ENCODE results near the gene XPO4.

Gene XPO4

GRCh38 chr13:20803180-20803965 is 99.2 kb downstream of the XPO4 start:
- DNase-seq, result no peak
- in situ Hi-C loops (cut with MboI; ENCODE audit: low pct_unique_long_range_greater_than_20kb, low sequenced_read_pairs), result no loop called here

GRCh38 chr13:20801707-20802106 is 100.8 kb downstream of the XPO4 start:
- DNase-seq, result peak; percentile 74
- in situ Hi-C loops (cut with MboI; ENCODE audit: low pct_unique_long_range_greater_than_20kb, low sequenced_read_pairs), result no loop called here

GRCh38 chr13:20799726-20800416 is 102.7 kb downstream of the XPO4 start:
- DNase-seq, result no peak
- in situ Hi-C loops (cut with MboI; ENCODE audit: low pct_unique_long_range_greater_than_20kb, low sequenced_read_pairs), result no loop called here

GRCh38 chr13:20798027-20798426 is 104.5 kb downstream of the XPO4 start:
- in situ Hi-C loops (cut with MboI; ENCODE audit: low pct_unique_long_range_greater_than_20kb, low sequenced_read_pairs), result no loop called here
- DNase-seq, result peak; percentile 85

GRCh38 chr13:20796791-20797508 is 105.6 kb downstream of the XPO4 start:
- peak; percentile 49 for DNase-seq
- in situ Hi-C loops (cut with MboI; ENCODE audit: low pct_unique_long_range_greater_than_20kb, low sequenced_read_pairs), result no loop called here

- in situ Hi-C loops (cut with MboI; ENCODE audit: low pct_unique_long_range_greater_than_20kb, low sequenced_read_pairs), result no loop called here
- no peak for DNase-seq
These were observed 112.9 kb downstream of the XPO4 start for GRCh38 chr13:20789665-20790064.

GRCh38 chr13:20788312-20788711 is 114.2 kb downstream of the XPO4 start:
- in situ Hi-C loops (cut with MboI; ENCODE audit: low pct_unique_long_range_greater_than_20kb, low sequenced_read_pairs), result no loop called here
- no peak for DNase-seq

GRCh38 chr13:20787180-20787579 is 115.4 kb downstream of the XPO4 start:
- DNase-seq, result no peak
- in situ Hi-C loops (cut with MboI; ENCODE audit: low pct_unique_long_range_greater_than_20kb, low sequenced_read_pairs), result no loop called here

- no peak for DNase-seq
- in situ Hi-C loops (cut with MboI; ENCODE audit: low pct_unique_long_range_greater_than_20kb, low sequenced_read_pairs), result no loop called here
These were observed 120.3 kb downstream of the XPO4 start for GRCh38 chr13:20782116-20782708.

GRCh38 chr13:20780317-20780716 is 122.2 kb downstream of the XPO4 start:
- in situ Hi-C loops (cut with MboI; ENCODE audit: low pct_unique_long_range_greater_than_20kb, low sequenced_read_pairs), result no loop called here
- no peak for DNase-seq

GRCh38 chr13:20779405-20779804 is 123.1 kb downstream of the XPO4 start:
- in situ Hi-C loops (cut with MboI; ENCODE audit: low pct_unique_long_range_greater_than_20kb, low sequenced_read_pairs), result no loop called here
- no peak for DNase-seq

- DNase-seq, result no peak
- in situ Hi-C loops (cut with MboI; ENCODE audit: low pct_unique_long_range_greater_than_20kb, low sequenced_read_pairs), result no loop called here
These were observed 124.2 kb downstream of the XPO4 start for GRCh38 chr13:20778311-20778710.

GRCh38 chr13:20776751-20777150 is 125.8 kb downstream of the XPO4 start:
- in situ Hi-C loops (cut with MboI; ENCODE audit: low pct_unique_long_range_greater_than_20kb, low sequenced_read_pairs), result no loop called here
- DNase-seq, result no peak

- in situ Hi-C loops (cut with MboI; ENCODE audit: low pct_unique_long_range_greater_than_20kb, low sequenced_read_pairs), result no loop called here
- DNase-seq, result no peak
These were observed 126.6 kb downstream of the XPO4 start for GRCh38 chr13:20775961-20776360.

GRCh38 chr13:20774746-20775145 is 127.8 kb downstream of the XPO4 start:
- in situ Hi-C loops (cut with MboI; ENCODE audit: low pct_unique_long_range_greater_than_20kb, low sequenced_read_pairs), result no loop called here
- no peak for DNase-seq

GRCh38 chr13:20773194-20774080 is 129.1 kb downstream of the XPO4 start, which contains the start of gene EEF1AKMT1:
EEF1AKMT1 (minus strand) TSS chr13:20773961; CDS start chr13:20757598, 16,363 bp downstream.
- peak; percentile 93 for DNase-seq
- in situ Hi-C loops (cut with MboI; ENCODE audit: low pct_unique_long_range_greater_than_20kb, low sequenced_read_pairs), result no loop called here

GRCh38 chr13:20772401-20773131 is 130.0 kb downstream of the XPO4 start:
- no peak for DNase-seq
- in situ Hi-C loops (cut with MboI; ENCODE audit: low pct_unique_long_range_greater_than_20kb, low sequenced_read_pairs), result no loop called here

- no peak for DNase-seq
- in situ Hi-C loops (cut with MboI; ENCODE audit: low pct_unique_long_range_greater_than_20kb, low sequenced_read_pairs), result no loop called here
These were observed 132.7 kb downstream of the XPO4 start for GRCh38 chr13:20769834-20770233.
